ENCODE results near the gene TEAD3. TPM values are rescaled to one million over a fixed set of nuclear protein-coding genes. Genes with fewer than 3 reads are reported as not detected.

Gene TEAD3
- total RNA-seq, 6 experiments from 2014 or later = 5.2 to 8.5 (median 6.9) TPM

DNA sequence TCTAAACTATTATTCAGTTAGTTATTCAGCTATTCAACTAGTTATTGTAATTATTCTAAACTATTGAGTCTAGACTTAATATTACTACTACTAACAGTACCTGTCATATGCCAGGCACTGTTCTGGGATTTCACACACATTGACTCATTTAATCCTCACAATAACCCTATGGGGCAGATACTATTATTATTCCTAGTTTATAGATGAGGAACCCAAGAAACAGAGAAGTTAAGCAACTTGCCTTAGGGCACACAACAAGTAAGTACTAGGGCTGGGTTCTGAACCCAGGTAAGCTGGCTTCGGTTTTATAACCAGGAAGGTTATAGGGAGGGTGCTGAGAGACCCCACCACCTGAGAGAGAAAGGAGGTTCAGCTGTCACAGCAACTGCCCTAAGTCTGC lies 7.8 kb downstream of the TEAD3 start:
- no peaks in the 10 kb centered on the region for H3K9me3 ChIP-seq
- ATAC-seq (no peak), DNase-seq (no peak)
- no peak overlapping the region for H3K27ac ChIP-seq
- H3K27me3 ChIP-seq = no peaks in the 10 kb centered on the region
- no peak overlapping the region for H3K4me3 ChIP-seq
- H3K36me3 ChIP-seq = no peaks in the 10 kb centered on the region
- intact Hi-C loops (cut with DNase I) = no loop called here
- peaks cover 0 to under 1% (median 0%) of the 10 kb centered on the region in 4 donors for H3K4me1 ChIP-seq
- WGBS (ENCODE audit: insufficient coverage, low coverage, low lambda C conversion rate, missing lambda C conversion rate) = 78% methylated on average over 1 of the region's 1 CpG
- no peak for TF ChIP-seq POLR2A (IDR thresholded peaks at IDR 0.05)
- TF ChIP-seq, protein P1, sequence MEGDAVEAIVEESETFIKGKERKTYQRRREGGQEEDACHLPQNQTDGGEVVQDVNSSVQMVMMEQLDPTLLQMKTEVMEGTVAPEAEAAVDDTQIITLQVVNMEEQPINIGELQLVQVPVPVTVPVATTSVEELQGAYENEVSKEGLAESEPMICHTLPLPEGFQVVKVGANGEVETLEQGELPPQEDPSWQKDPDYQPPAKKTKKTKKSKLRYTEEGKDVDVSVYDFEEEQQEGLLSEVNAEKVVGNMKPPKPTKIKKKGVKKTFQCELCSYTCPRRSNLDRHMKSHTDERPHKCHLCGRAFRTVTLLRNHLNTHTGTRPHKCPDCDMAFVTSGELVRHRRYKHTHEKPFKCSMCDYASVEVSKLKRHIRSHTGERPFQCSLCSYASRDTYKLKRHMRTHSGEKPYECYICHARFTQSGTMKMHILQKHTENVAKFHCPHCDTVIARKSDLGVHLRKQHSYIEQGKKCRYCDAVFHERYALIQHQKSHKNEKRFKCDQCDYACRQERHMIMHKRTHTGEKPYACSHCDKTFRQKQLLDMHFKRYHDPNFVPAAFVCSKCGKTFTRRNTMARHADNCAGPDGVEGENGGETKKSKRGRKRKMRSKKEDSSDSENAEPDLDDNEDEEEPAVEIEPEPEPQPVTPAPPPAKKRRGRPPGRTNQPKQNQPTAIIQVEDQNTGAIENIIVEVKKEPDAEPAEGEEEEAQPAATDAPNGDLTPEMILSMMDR (IDR thresholded peaks at IDR 0.05) = no peak

DNA sequence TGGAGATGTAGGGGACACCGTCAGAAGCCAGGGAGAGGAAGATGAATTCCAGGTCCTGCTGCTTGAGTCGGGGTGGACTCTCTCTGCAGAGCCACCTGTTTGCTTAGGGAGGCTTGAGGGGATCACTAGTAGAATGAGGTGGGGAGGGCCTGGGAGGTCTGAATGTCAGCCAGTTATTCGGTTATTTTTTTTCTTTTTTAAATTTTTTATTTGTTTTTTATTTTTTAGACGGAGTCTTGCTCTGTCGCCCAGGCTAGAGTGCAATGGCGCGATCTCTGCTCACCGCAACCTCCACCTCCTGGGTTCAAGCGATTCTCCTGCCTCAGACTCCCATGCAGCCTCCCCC lies 8.4 kb downstream of the TEAD3 start:
- no peak for ATAC-seq
- no peak for DNase-seq
- H3K4me1 ChIP-seq = no peaks in the 10 kb centered on the region
- H3K27ac ChIP-seq = no peak overlapping the region
- 81% methylated on average over 9 of the region's 9 CpGs for WGBS (ENCODE audit: insufficient coverage, low coverage, low lambda C conversion rate, missing lambda C conversion rate)
- H3K9me3 ChIP-seq = no peaks in the 10 kb centered on the region
- intact Hi-C loops (cut with DNase I) = no loop called here
- H3K36me3 ChIP-seq = no peaks in the 10 kb centered on the region
- TF ChIP-seq, protein P1 (IDR thresholded peaks at IDR 0.05) = no peak
- no peak for TF ChIP-seq POLR2A (IDR thresholded peaks at IDR 0.05)
- H3K27me3 ChIP-seq = no peaks in the 10 kb centered on the region
- H3K4me3 ChIP-seq = no peak overlapping the region

DNA sequence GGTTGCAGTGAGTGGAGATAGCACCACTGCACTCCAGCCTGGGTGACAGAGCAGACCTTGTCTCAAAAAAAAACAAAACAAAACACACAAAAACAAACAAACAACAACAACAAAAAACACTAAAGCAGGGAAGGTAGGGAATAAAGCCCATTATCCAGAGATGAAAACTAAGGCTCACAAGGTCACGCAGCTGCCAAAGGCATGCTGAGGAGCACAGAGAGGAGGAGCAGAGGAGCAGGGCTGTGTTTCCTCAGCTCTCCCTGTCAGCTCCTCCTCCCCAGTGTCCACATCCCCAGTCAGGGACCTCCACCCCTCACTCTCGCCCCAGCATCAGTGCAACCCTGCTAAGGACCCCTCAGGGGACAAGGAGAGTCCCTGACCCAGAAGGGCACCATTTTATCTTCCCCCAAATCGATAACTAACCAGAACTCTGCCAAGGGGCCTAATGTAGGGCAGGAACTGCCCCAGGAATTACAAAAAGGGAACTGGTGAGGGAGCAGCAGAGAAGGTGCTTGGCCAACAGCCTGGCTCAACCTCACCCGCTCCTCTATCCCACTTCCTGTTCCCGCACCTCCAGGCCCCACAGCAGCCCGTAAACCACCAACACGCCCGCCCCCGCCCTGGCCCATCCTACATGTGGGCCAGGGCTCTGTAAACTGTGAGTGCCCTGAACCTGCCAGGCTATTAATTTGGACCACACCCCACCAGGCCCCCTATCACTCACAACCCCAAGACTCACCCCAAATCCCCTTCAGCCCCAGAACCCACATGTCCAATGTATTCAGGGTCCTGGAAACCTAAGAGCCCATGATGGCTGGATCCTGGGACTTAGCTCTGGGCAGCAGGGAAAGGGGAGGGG lies 9.0 kb downstream of the TEAD3 start:
- 8% methylated on average over 3 of the region's 9 CpGs for WGBS (ENCODE audit: insufficient coverage, low coverage, low lambda C conversion rate, missing lambda C conversion rate)
- Histone ChIP-seq H3K4me1 (no peaks in the 10 kb centered on the region), H3K27me3 (no peaks in the 10 kb centered on the region), H3K4me3 (no peak overlapping the region), H3K9me3 (no peaks in the 10 kb centered on the region), H3K27ac (no peak overlapping the region), H3K36me3 (no peaks in the 10 kb centered on the region)
- no peak for TF ChIP-seq POLR2A (IDR thresholded peaks at IDR 0.05)
- TF ChIP-seq, protein P1 (IDR thresholded peaks at IDR 0.05) = no peak
- peak in 2 of 4 donors; percentile 8 to 13 for ATAC-seq
- intact Hi-C loops (cut with DNase I) = no loop called here
- DNase-seq = no peak

DNA sequence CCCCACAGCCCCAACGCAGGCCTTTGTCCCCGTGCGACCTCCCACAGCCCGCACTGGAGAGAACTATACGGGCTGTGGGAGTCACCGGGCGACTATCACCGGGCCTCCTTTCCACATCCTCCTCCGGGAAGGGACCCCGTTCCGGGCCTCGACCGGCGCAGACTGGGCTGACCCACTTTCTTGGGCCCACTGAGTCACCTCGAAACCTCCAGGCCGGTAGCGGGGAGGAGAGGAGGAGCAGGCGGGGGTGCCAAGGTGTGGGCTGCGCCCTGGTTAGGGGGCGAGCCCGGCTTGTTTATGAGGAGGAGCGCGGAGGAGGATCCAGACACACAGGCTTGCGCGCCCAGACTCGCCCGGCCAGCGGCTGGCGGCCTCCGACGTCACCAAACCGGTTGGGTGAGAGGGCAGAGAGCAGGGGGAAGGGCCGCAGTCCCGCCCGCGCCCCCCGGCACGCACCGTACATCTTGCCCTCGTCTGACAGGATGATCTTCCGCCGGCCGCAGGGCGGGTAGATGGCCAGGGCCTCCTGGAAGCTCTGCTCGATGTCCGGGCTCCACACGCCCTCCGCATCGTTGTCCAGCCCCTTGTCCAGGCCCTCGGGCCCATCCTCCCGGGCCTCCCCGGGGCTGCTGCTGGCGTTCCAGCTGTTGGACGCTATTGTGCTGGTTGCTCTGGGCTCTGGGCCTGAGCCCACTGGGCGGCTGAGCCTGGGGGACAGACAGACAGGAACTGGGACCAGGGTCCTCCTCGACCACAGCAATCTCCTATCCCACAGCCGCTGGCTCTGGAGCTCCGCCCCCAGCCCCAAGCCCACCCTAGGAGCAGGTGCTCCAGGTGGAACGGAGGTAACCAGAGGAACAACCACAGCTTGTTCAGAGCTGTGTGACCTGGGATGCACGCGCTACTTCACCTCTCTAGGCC lies 10.6 kb downstream of the TEAD3 start:
- TF ChIP-seq, protein P1 (IDR thresholded peaks at IDR 0.05) = no peak
- no peak for TF ChIP-seq POLR2A (IDR thresholded peaks at IDR 0.05)
- intact Hi-C loops (cut with DNase I) = no loop called here
- H3K27me3 ChIP-seq = no peaks in the 10 kb centered on the region
- H3K36me3 ChIP-seq = no peaks in the 10 kb centered on the region
- no peaks in the 10 kb centered on the region for H3K9me3 ChIP-seq
- peaks cover 0 to 5% (median 0%) of the 10 kb centered on the region in 4 donors for H3K4me1 ChIP-seq
- H3K4me3 ChIP-seq = no peak overlapping the region
- 87% methylated on average over 5 of the region's 61 CpGs for WGBS (ENCODE audit: insufficient coverage, low coverage, low lambda C conversion rate, missing lambda C conversion rate)
- DNase-seq = no peak
- peak overlapping the region; percentile 13 to 47 (median 20) for H3K27ac ChIP-seq
- ATAC-seq = no peak

Data from right lobe of liver (tissue), 6 donors.